Neural progenitor cell (in vitro differentiated cells): ENCODE measurements around the gene ALKBH1.

Source experiments
- EZH2 ChIP-seq: fragments of 200-600 bp; sonication (generic); IDR thresholded peaks from 2 replicates; pipeline ENCODE4 v1.6.1; 2017; ENCODE audit warnings: antibody characterized with exemption, mild to moderate bottlenecking, moderate library complexity
- EZH2phosphoT487 ChIP-seq: fragments of 200-600 bp; sonication (generic); IDR thresholded peaks from 2 replicates; pipeline ENCODE4 v1.6.1; 2017; ENCODE audit warnings: antibody characterized with exemption
- TF ChIP-seq, protein P1 (sequence below): fragments of 200-600 bp; sonication (generic); IDR thresholded peaks from 2 replicates; pipeline ENCODE4 v1.5.1; 2017; ENCODE audit warnings: antibody characterized with exemption, mild to moderate bottlenecking

GRCh38 chr14:77646907-77647306 is 60.9 kb downstream of the ALKBH1 start:
- TF ChIP-seq, protein P1, sequence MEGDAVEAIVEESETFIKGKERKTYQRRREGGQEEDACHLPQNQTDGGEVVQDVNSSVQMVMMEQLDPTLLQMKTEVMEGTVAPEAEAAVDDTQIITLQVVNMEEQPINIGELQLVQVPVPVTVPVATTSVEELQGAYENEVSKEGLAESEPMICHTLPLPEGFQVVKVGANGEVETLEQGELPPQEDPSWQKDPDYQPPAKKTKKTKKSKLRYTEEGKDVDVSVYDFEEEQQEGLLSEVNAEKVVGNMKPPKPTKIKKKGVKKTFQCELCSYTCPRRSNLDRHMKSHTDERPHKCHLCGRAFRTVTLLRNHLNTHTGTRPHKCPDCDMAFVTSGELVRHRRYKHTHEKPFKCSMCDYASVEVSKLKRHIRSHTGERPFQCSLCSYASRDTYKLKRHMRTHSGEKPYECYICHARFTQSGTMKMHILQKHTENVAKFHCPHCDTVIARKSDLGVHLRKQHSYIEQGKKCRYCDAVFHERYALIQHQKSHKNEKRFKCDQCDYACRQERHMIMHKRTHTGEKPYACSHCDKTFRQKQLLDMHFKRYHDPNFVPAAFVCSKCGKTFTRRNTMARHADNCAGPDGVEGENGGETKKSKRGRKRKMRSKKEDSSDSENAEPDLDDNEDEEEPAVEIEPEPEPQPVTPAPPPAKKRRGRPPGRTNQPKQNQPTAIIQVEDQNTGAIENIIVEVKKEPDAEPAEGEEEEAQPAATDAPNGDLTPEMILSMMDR, result no peak
- no peak for TF ChIP-seq EZH2
- TF ChIP-seq EZH2phosphoT487, result no peak
